Astrocyte of the spinal cord (primary cell): ENCODE measurements around the gene MYO7B.

Experiments
- DNase-seq: peaks from one replicate; pipeline ENCODE4 v3.0.0; 2011; ENCODE audit warnings: low read depth, low spot score
- H3K4me3 ChIP-seq: 2 replicates; pipeline ENCODE4 v1.5.1; 2011; ENCODE audit warnings: low read depth, mild to moderate bottlenecking, low read length, moderate library complexity
- in situ Hi-C: cut with HindIII; loops from 2 replicates; pipeline ENCODE4 v1.10.0; 2017; ENCODE audit warnings: low sequenced_read_pairs
- TF ChIP-seq, protein P1 (sequence below): IDR thresholded peaks from 2 replicates; pipeline ENCODE4 v1.5.1; 2012; ENCODE audit warnings: low read depth, mild to moderate bottlenecking, low read length, inconsistent platforms

The MYO7B gene

DNA sequence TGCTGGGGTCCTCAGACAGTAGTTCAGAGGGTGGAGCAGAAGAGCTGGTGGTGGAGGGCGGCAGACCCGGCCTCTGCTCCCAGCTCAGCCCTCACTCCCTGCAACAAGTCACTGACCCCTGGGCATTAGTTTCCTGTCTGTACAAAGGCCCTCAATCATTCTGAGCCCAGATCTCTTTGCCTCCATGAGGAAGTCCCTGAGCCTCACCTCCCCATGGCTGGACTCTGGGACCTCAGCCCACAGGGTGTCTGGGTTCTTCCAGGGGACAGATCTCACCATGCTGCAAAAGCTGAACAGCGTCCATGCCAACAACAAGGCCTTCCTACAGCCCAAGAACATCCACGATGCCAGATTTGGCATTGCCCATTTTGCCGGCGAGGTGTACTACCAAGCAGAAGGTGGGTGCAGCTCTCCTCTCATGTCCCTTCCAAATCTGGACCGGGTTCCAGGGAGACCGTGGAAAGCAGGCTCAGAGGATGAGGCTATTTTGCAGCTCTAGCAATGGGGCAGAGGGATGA is 49.1 kb downstream of the MYO7B start:
- TF ChIP-seq, protein P1, sequence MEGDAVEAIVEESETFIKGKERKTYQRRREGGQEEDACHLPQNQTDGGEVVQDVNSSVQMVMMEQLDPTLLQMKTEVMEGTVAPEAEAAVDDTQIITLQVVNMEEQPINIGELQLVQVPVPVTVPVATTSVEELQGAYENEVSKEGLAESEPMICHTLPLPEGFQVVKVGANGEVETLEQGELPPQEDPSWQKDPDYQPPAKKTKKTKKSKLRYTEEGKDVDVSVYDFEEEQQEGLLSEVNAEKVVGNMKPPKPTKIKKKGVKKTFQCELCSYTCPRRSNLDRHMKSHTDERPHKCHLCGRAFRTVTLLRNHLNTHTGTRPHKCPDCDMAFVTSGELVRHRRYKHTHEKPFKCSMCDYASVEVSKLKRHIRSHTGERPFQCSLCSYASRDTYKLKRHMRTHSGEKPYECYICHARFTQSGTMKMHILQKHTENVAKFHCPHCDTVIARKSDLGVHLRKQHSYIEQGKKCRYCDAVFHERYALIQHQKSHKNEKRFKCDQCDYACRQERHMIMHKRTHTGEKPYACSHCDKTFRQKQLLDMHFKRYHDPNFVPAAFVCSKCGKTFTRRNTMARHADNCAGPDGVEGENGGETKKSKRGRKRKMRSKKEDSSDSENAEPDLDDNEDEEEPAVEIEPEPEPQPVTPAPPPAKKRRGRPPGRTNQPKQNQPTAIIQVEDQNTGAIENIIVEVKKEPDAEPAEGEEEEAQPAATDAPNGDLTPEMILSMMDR = no peak
- H3K4me3 ChIP-seq = no peak overlapping the region
- in situ Hi-C loops = no loop called here
- no peak for DNase-seq

GRCh38 chr2:127585270-127585807 is 49.9 kb downstream of the MYO7B start:
- no peak for DNase-seq
- TF ChIP-seq, protein P1 = no peak
- in situ Hi-C loops = no loop called here

GRCh38 chr2:127586136-127586535 is 50.7 kb downstream of the MYO7B start:
- in situ Hi-C loops = no loop called here
- DNase-seq = no peak
- no peak overlapping the region for H3K4me3 ChIP-seq
- TF ChIP-seq, protein P1 = no peak

More at GRCh38 chr2:127585270-127585807, 49.9 kb downstream of the MYO7B start:
- H3K4me3 ChIP-seq = no peak overlapping the region

DNA sequence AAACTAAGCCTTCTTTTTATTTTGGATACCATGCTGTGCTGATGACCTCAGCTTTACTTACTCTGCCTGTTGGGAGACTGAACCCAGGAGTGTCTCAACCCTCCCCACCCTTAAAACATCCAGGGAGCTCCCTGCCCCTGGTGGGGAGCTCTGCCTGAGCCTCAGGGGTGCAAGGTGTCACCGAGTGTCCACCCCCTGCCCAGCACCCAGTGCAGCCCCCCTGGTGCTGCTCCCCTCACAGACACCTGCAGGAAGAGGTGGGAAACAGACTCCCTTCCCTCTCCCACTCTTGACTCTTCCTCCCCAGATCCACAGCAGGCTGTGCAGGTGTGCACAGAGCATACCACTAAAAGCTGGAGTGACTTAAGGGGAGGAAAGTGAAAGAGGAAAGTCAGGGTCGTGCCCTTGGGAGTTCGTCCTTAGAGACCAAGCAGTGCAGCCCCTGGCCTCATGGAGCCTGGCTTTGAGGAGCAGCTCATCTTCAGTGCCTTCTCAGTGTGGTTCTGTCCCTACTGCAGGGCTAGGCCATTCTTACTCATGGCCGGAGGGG is 51.3 kb downstream of the MYO7B start:
- in situ Hi-C loops = no loop called here
- H3K4me3 ChIP-seq = no peak overlapping the region
- TF ChIP-seq, protein P1 = no peak
- no peak for DNase-seq

DNA sequence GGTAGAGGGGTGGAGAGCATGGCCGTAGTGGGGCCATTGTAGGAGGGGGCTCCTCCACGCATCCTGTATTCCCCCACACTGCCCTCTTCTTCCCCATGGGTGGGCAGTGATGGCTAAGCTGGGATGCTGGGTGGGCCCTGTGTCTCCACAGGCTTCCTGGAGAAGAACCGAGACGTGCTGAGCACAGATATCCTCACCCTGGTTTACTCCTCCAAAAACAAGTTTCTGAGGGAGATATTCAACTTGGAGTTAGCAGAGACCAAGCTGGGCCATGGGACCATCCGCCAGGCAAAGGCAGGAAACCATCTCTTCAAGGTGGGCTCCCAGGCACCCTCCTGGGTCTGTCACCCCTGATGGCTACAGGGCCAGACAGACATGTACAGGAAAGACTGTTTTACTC is 52.8 kb downstream of the MYO7B start:
- in situ Hi-C loops = no loop called here
- TF ChIP-seq, protein P1 = no peak
- no peak for DNase-seq
- no peak overlapping the region for H3K4me3 ChIP-seq

DNA sequence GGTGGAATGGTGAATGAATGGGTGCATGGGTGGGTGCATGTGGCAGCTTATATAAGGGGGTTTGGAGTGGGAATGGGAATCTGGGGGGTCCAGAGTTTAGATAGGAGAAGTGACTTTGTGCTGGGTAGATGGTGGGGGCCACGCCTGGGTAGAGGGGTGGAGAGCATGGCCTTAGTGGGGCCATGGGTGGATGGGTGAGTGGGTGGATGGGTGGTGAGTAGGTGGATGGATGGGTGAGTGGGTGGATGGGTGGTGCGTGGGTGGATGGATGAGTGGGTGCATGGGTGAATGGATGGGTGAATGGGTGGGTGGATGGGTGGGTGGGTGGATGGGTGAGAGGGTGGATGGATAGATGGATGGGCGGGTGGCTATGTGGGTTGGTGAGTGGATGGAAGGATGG is 53.9 kb downstream of the MYO7B start:
- TF ChIP-seq, protein P1 = no peak
- in situ Hi-C loops = no loop called here
- no peak overlapping the region for H3K4me3 ChIP-seq
- DNase-seq = no peak
